Endothelial cell of coronary artery (primary cell): ENCODE results near the gene HPDL. TPM values are rescaled to one million over a fixed set of nuclear protein-coding genes. Genes with fewer than 3 reads are reported as not detected.

Source experiments
- total RNA-seq: library from RNA; depleted of rRNA; stranded (reverse); fragments of >200 nt; gene quantifications from 2 replicates; pipeline ENCODE4 v1.2.3, GENCODE V29; 2014

Gene HPDL
- 1.4 and 3.2 TPM in 2 replicates for total RNA-seq

GRCh38 chr1:45326627-45327623 is at the start of gene HPDL:
HPDL (plus strand) TSS chr1:45326895; CDS start chr1:45327149, 254 bp downstream.

DNA sequence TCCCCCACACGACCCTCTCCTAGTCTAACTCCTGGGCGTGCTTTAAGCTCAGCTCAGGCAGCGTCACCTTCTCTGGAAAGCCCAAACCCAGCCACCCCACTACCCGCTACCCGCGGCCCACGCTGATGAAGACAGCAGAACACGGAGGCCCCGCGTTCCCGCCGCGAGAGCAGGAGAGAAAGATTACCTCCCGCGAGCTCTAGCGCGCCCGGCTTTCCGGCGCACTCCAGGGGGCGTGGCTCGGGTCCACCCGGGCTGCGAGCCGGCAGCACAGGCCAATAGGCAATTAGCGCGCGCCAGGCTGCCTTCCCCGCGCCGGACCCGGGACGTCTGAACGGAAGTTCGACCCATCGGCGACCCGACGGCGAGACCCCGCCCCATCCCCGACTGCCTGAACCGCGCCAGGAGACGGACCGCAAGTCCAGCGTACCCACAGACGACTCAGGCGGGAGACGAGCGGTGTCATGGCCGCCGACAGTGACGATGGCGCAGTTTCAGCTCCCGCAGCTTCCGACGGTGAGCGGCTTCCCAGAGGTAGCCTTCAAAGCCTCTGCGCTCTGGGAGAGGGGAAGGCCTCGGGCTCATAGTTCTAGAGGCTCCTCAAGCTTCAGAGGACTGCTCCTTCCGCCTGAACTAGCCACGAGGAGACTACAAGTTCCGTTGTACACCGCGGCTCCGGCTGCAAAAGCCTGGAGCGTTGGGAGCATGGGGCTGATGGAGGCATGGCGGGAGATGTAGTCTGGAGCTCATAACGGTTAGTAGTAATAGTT is 13.3 kb downstream of the HPDL start, which contains the start of the genes MUTYH and TOE1:
Gene MUTYH, minus strand, starts transcription at position 652 of the 770 bp plus-strand sequence. CDS start 5,935 bp downstream, outside the sequence.
Gene TOE1, plus strand, starts transcription at position 382 of the 770 bp plus-strand sequence. Its CDS starts 83 bp downstream, at position 465.

Other genes starting within 250 kb of the HPDL start
- gene ZSWIM5, start 120.3 kb upstream of the HPDL start, total RNA-seq: 0.54 and 0.56 TPM in 2 replicates
- gene TOE1, start 13.3 kb downstream of the HPDL start, total RNA-seq: 19.3 and 22.8 TPM in 2 replicates
- gene MUTYH, start 13.5 kb downstream of the HPDL start, total RNA-seq: 10.3 and 12.2 TPM in 2 replicates
- gene TESK2, start 164.3 kb downstream of the HPDL start, total RNA-seq: 1.2 and 1.4 TPM in 2 replicates
- gene CCDC163, start 173.2 kb downstream of the HPDL start, total RNA-seq: 0.45 and 0.85 TPM in 2 replicates
- gene MMACHC, start 173.4 kb downstream of the HPDL start, total RNA-seq: 0.85 and 1.3 TPM in 2 replicates
- 706 and 799 TPM in 2 replicates for gene PRDX1, start 195.0 kb downstream of the HPDL start, total RNA-seq
- gene AKR1A1, start 223.9 kb downstream of the HPDL start, total RNA-seq: 137 and 169 TPM in 2 replicates